HG02943 (cell line): ENCODE data around the gene LOXHD1.

Experiments
- ATAC-seq: cut with Tn5 transposase; IDR thresholded peaks from one replicate; pipeline ENCODE4 v1.9.1; 2021; ENCODE audit warnings: mild to moderate bottlenecking, low read depth, moderate library complexity; ENCODE audit not compliant: unreplicated experiment

LOXHD1 gene

DNA sequence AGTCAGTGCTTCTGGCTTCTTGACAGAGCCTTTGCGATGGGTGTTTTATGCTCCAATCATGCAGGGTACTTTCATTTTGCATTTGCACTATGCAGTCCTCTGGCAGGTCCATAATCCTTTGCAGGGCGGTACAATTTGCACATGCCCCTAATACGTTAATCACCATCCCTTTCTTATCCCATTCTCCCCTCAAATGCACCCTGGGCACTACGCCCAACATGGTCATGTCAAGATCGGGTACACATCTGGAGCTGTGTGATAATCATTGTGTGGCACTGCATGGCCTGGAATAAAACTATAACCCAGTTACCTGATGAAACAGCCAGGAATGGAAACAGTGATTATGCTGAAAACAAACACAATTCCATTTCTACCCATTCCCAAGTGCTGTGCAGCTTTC is 27.7 kb downstream of the LOXHD1 start:
- ATAC-seq = no peak

DNA sequence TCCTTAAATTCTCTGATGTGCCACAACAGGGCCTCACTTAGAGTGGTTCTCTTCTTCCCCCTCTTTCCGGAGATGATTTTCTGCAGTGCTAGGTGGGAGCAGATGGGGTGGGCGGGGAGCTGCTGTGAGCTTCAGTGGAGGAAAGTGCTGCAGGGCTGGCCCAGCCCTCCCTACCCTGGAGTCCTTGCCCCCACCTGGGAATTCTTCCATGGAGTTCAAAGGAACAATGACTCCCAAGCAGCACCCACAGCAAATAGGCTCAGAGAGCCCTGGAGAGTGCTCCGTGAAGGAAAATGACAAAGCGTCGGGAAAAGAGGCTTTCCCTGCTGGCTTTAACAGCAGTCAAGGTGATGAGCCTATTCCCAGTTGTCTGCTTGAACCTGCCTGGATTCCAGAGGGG is 28.8 kb downstream of the LOXHD1 start:
- ATAC-seq = no peak

DNA sequence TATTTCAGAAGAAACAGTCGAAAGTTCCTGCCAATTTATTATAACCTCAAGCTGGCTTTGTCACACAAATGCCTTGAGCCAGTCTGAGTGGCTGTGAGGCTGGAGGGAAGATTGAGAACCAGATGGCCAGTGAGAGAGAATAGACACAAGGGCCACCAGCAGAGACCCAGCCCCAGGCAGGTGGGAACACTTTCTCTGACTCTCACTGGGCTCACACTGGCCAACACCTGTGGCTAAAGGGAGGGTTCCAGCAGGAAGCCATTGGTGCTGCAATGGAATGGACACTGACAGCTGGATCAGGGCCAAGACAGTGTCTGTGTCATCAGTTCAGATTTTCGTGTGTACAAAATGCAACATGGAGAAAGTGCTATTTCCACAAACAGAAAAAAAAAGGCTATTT is 29.9 kb downstream of the LOXHD1 start:
- no peak for ATAC-seq

DNA sequence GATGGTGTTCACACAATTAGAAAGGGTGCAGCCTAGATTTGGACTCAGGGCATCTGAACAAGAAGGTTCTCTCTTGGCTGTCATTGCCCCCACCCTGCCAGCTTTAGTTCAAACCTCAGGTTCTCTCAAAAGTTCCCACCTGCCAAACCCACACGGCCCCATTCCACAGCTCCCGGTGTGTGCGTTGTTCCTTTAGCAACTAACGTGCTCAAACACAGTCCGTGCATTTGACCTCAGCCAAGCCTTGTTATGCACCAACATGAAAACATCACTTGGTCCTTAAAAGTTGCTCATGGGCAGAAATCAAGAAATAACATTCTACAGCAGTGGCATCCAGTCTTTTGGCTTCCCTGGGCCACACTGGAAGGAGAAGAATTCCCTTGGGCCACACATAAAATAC is 32.0 kb downstream of the LOXHD1 start:
- no peak for ATAC-seq

DNA sequence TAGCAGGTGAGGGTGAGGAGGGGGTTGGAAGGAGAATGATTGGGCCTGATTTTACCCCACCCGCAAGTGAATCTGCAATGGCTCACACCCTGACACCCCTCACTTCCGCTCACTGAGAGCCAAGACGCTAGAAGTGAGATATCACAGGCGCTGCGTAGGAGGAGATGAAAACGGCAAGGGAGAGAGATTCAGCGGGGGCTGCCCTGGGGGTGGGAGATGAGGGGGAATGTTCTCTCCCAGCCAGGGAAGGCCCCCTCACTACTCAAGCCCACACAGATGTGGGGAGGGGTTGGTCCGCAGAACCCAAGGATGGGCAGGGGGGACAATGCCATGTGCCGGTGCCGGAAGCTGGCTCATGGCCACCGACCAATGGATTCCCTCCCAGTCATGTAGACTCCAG is 32.9 kb downstream of the LOXHD1 start:
- no peak for ATAC-seq

DNA sequence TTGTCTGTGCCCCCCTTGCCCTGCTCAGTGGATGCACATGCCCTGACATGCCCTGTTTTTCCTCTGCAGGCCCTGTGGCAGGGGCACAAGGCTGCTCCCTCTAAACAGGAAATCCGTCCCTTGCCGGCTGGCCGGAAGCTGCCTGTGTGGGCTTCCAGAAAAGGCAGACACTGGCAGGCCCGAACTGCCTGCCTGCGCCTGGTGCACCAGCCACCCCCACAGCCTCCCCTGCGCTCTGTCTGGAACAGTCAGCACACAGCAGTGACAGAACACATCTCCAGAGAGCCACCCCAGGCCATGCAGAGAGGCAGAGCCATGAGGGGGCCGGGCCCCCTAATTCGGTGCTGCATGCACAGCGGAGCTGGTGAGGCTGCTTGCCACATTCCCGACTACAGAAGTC is 33.5 kb downstream of the LOXHD1 start:
- no peak for ATAC-seq

DNA sequence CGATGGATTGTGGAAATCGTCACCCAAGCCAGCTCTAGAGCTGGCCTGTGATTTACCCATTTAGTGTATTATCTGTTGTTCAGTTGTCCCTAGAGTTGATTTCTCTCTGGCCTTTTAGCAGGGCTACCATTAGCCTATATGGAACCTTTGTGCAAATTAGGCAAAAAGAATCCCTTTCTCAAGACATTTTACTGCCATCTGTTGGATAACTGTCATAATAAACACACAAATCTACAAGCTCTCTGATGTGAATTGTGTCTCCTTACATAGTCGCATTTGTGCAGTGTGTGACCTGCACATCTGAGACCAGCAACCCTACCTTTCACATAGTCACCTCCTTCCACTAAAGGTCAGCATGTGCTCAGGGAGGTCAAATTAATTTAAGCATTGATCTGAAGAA is 34.0 kb downstream of the LOXHD1 start:
- ATAC-seq = no peak

DNA sequence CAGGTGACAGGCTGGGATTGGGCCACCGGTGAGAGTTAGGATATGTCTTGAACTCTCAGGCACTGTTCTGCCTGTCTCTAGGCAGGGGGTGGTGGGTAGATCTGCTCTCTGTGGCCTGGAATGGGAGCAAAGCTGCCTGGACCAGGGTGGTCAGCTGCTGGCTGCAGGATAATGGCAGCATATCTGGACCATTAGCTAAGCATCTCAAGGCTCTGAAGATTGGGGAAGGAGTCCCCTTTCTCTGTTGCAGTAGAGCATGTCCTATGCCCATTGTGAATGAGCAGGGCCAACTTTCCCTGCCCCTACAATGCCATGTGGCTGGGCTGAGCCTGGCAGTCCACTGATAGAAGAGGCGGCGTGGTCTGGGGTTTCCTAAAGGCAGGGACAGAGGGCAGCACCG is 34.6 kb downstream of the LOXHD1 start:
- ATAC-seq = no peak

DNA sequence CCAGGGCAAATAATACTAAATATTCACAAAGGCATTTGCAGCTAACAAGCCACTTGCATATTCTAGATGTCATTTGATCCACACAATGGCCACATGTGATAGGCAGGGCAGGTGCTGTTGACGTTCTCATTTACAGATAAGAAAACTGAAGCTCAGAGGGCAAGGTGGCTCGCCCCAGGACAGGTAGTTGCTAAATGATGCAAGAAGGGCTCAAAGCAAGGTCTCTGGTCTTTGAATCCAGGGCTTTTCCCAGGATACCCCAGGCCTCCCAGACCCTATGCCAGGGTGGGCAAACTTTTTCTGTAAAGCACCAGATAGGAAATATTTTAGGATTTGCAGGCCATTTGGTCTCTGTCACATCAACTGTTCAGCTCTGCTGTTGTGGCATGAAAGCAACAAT is 35.1 kb downstream of the LOXHD1 start:
- no peak for ATAC-seq

DNA sequence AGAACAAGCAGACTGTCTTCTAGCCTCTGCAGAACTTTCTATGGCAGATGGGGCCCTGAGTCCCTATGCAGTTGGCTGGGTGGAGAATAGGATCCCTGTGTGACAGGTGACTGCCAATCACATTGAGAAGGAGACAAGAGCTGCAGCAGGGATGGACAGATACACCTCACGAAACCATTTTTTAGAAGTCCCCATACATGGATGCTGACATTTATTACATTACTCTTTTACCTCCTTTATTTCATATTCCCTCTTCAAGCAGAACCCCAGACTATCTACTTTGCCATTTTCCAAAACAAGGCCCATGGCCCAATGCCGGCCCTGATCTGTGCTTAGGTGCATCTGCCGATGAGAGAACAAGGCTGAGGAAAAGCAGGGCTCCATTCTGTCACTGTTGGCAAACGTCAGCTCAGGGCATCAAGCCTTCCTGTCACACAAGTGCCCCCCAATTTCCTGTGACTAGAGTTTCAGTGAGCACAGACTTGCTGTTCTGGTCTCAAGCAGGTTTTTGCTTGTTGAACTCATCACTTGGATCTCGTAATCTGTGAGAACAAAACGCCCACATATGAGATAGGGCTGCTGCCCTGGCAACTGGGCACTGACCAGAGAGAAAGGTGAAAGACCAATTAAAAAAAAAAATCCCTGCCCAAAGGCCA is 35.8 kb downstream of the LOXHD1 start:
- ATAC-seq = no peak

DNA sequence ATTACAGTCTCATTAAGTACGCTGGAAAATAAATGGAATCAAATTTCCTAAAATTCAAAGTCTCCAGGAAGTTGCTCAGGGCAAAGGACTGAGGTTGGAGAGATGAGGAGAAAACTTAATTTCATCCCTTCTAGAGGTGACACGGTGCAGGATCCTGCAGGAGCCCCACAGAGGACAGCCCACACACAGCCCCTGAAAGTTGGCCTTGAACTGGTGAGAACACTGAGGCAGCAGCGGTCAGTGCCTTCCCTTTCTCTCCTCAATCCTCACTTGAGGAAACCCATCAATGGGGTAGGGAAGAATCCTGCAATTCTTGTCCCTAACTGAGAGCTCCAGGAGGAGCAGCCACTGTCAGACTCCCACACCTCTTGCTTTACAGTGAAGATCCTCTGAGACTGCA is 37.5 kb downstream of the LOXHD1 start:
- ATAC-seq = no peak

DNA sequence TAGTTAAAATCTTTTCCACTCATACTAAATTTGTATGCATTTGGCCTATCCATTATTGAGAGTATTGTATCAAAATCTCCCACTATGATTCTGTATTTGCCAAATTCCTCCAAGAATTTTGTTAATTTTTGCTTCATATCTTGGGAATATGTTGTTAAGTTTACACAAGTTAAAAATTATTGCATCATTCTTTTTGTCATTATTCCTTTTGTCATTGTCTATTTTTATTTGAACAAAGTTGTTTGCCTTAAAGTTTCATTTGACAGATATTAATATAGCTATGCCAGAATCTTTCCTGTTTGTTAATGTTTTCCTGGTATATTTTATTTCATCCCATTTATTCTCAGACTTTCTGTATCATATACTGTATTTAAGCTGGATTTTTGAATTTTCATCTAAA is 41.3 kb downstream of the LOXHD1 start:
- ATAC-seq = no peak

DNA sequence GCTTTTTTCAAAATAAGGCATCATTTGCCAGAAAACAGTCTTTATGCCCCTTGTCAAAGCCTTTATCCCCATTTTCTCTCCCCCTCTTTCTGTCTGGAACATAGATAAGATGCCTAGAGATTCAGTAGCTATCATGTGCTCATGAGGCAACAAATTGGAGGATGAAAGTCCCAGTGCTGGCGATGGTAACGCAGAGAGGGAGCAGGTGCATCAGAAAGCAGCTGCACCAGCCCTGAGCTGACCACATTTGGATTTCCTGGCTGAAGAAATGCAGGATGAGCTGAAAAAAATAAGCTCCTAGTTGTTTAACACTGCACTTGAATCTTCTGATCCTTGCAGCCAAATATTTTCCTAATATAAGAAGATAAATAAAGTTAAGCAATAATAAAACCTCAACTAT is 48.0 kb downstream of the LOXHD1 start:
- ATAC-seq = no peak

DNA sequence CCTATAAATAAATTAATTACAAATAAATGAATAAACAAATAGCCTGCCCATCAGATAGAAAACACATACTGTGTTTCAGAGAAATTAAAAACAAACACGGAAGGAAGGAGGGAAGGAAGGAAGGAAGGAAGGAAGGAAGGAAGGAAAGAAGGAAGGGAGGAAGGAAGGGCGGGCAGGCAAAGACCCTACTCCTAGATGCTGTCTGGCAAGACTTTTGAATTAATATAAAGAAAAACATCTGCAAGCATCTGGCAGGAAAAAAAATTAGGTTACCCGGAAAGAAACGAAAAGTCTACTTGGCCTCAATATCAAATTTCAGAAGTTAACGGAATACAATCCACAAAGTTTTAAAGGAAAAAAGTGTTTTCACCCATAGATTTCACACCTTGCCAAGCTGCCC is 49.1 kb downstream of the LOXHD1 start:
- no peak for ATAC-seq

DNA sequence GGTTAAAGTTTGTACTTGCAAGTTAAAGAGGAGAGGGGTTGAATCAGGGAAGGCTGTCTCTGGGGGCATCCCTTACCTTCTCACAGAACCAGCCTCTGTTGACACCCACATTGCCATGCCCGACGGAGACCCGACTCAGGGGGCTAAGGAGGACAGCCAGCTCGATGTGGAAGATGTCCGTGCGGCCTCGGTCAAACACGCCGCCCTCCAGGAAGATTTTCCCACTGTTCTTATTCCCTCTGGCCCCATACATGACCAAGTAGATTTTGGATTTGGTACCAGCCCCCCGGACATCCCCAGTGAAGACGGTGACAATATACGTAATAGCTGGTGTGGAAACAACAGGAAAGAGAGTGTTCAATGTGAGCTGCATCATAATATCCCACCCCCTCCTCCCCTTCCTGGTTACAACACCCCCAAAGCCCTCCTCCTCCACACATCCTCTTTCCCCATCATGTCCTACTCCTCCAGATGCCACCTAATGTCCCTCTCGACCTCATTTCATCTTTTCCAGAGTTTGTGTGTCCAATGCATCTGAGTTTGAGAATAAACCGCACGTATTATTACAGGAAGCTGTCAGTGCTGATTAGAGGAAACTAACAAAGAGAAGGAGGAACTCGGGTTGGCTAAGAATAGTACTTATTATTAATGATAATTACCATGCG is 55.7 kb downstream of the LOXHD1 start:
- no peak for ATAC-seq

DNA sequence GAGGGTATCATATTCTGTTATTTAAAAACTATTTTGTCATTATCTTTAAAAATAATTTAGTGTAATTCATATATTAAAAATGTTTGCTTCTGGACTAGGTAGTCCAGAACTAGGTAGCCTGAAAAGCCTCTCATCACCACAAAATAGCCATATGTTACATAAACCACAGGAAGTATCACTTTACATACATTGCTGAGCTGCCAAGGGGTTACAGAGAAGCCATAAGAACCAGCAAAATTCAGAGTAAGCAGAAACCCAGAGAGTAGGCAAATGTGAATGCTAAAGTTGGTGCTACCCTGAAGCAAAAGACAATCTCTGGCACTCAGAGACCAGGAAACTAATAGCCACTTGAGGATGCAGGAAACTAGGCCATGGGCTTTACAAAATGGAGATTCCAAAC is 60.9 kb downstream of the LOXHD1 start:
- ATAC-seq = no peak

DNA sequence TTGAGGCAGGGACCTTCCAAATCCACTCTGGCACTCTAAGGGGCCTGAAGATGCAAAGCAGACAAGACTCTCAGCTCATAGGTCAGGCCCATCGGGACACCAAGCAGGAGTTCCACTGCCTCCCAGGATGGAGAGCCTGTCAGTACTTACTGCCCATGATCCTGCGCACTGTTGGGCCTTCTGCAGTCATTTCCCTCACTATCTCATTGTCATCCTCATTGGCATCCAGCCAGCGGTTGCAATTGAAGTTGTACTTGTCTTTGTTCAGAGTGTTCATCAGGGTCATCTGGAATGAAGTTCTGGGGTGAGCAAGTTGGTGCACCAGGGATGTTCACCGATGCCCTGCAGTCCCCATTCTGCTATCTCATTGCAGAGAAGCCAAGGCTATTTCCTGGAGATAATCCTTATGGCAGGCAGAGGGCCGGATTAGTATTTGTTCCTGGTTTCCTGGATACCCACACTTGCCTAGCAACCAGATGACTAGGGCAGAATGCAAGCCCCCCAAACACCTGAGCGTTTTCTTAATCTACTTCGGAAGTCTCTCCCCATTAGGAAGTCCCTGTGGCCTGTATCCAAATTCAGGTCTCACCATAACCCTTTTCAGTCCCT is 65.1 kb downstream of the LOXHD1 start:
- ATAC-seq = no peak

DNA sequence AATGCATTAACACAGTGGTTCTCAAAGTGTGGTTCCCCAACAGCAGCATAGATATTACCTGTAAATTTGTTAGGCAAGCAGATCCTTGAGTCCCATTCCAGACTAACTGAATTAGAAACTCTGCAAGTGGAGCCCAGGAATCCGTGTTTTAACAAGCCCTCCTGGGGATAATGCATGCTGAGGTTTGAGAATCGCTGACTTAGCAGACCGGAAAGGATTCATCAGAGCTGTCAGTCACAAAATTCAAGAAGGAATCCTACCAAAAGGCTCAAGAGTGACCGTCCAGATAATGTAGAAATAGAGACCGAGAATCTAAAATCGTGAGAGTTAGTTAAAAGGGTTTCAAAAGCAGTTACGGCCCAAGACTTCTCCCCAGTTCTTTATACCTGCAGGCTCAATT is 66.9 kb downstream of the LOXHD1 start:
- no peak for ATAC-seq

DNA sequence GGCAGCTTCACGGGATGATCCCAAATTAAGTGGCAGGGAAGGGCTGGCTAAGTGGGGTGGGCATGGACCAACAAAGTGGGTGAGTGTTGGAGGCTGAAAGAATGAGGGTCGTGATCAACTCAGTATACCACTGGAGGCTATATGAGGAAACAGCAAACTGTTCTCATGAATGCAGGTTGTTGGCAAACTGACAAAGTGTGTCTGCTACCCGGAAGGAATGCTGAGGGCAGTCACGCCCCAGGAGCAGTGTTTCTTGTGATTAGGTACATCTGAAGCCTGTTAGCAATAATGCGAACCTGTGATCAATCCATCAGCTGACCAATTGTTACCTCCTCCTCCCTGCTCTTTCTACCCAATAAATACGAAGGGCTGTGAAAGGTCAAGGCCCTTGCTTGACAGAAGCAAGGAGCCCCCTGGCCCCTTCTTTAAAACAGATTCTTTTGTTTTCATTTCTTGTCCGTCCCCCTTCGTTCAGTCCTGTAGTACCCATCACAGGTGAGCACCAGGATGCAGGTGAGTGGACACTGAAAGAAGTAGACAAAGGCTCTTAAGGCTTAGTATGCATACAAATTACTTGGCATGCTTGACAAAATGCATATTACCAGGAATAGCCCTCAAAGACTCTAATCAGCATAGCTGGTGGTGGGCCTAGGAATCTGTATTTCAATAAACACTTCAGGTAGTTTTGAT is 67.9 kb downstream of the LOXHD1 start:
- no peak for ATAC-seq

DNA sequence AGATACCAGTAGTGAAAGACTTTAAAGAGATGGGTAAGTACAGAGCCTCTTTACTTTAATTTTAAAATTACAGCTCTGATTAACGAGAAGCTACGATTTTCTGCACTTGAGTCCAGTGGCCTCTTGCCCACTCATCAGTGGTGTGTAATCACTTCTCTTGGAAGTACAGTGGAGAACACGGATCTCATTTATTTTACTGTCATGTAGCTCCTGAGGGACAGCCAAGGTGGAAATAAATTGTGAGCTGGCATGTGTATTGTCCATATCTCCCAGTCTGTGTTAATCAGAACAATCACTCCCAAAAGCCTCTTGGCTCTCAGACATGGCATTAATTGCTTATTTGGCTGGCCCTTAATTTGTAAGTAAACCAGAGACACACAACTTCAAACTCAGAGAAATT is 69.4 kb downstream of the LOXHD1 start:
- ATAC-seq = no peak

DNA sequence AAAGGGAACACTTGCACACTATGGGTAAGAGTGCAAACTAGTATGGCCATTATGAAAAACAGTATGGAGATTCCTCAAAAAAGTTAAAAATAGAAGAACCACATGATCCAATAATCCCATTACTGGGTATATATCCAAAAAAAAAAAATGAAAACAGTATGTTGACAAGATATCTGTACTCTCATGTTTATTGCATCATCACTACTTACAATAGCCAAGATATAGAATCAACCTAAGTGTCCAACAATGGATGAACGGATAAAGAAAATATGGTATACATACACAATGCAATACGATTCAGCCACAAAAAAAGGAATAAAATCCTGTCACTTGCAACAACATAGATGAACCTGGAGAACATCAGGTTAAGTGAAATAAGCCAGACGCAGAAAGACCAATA is 73.3 kb downstream of the LOXHD1 start:
- ATAC-seq = no peak

DNA sequence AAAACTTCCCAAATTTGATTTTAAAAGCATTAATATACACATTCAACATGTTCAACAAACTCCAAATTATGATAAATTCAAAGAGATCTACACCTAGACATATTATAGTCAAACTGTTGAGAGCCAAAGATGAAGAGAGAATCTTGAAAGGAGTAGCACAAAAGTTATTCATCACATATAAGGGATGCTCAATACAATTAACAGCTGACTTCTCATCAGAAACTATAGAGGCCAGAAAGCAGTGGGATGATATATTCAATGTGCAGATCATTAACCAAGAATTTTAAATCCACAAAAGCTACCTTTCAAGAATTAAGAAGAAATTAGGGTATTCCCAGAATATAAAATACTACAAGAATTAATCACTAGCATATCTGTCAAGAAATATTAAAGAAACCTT is 75.4 kb downstream of the LOXHD1 start:
- ATAC-seq = no peak
